Aorta (tissue), 5 donors: Measurements from ENCODE around the gene PPM1D. TPM values are rescaled to one million over a fixed set of nuclear protein-coding genes. Genes with fewer than 3 reads are reported as not detected.

ENCODE experiments used
- ATAC-seq: fragments of 200-7000 bp; cut with Tn5 transposase; one replicate; pipeline ENCODE4 v1.9.1; 2022; ENCODE audit warnings: moderate library complexity; ENCODE audit not compliant: low FRiP score
- DNase-seq, 2 donors: peaks; one replicate each; pipeline ENCODE4 v3.0.0-alpha.2; 2020
- H3K27ac ChIP-seq, 2 donors: one replicate each; pipeline ENCODE4 v1.5.1; 2013; ENCODE audit warnings: low read length in 2 of 2, mild to moderate bottlenecking in 2 of 2, moderate library complexity in 2 of 2, control low read depth in 1 of 2, inconsistent platforms in 1 of 2, low read depth in 1 of 2
- H3K27me3 ChIP-seq, 2 donors: one replicate each; pipeline ENCODE4 v1.6.1; 2013; ENCODE audit warnings: control low read depth in 1 of 2, low read length in 1 of 2, mild to moderate bottlenecking in 1 of 2, moderate library complexity in 1 of 2; ENCODE audit not compliant: insufficient read depth in 2 of 2, control insufficient read depth in 1 of 2
- H3K36me3 ChIP-seq, 2 donors: one replicate each; pipeline ENCODE4 v1.6.1; 2013; ENCODE audit warnings: control low read depth in 1 of 2, low read length in 1 of 2, mild to moderate bottlenecking in 1 of 2; ENCODE audit not compliant: insufficient read depth in 2 of 2, control insufficient read depth in 1 of 2
- H3K4me1 ChIP-seq, 2 donors: one replicate each; pipeline ENCODE4 v1.6.1; 2013; ENCODE audit warnings: low read length in 2 of 2, control low read depth in 1 of 2, mild to moderate bottlenecking in 1 of 2, moderate library complexity in 1 of 2; ENCODE audit not compliant: insufficient read depth in 2 of 2, control insufficient read depth in 1 of 2
- H3K4me3 ChIP-seq, 2 donors: one replicate each; pipeline ENCODE4 v1.5.1; 2013; ENCODE audit warnings: low read length in 2 of 2, control low read depth in 1 of 2, mild to moderate bottlenecking in 1 of 2
- H3K9me3 ChIP-seq: one replicate; pipeline ENCODE4 v1.6.1; 2013; ENCODE audit warnings: mild to moderate bottlenecking, low read length; ENCODE audit not compliant: control insufficient read depth
- WGBS, 2 donors: extraction: QIAGEN DNeasy Blood & Tissue Kit; methylation state at CpG; one replicate each; pipeline ENCODE4 v1.1.7; 2013; 5-methylcytosine and 5-hydroxymethylcytosine counted together
- intact Hi-C, 2 donors: fragments of 100-400 bp; cut with DNase I; formaldehyde crosslinking; loops; one replicate each; pipeline versions ENCODE4 v1.14.2 to v1.15.0; 2022
- polyA plus RNA-seq, 2 donors: library from polyadenylated mRNA; stranded (reverse); fragments of 200-250 nt; gene quantifications; one replicate each; pipeline ENCODE4 v1.2.3, GENCODE V29; 2013
- total RNA-seq, 2 donors: library from RNA; stranded (reverse); fragmentation: NEBNext Ultra II Directional; extraction: Animal tissue kit (Norgen Biotek cat#: 25700); gene quantifications; one replicate each; pipeline ENCODE4 v1.2.1, GENCODE V29; 2021
- donor health status: healthy with polysubstance abuse.
- donor health status: Bipolar disorder and iron deficiency.
- donor health status: DM: no; HTN: no; CAD: no.
- donor health status: DM: no; HTN: no; CAD: no.
- donor health status: DM: yes; HTN: yes; CAD: no.

Gene PPM1D
- total and polyA plus RNA-seq, 4 donors: 2.0 to 16.0 (median 10.1) TPM

DNA sequence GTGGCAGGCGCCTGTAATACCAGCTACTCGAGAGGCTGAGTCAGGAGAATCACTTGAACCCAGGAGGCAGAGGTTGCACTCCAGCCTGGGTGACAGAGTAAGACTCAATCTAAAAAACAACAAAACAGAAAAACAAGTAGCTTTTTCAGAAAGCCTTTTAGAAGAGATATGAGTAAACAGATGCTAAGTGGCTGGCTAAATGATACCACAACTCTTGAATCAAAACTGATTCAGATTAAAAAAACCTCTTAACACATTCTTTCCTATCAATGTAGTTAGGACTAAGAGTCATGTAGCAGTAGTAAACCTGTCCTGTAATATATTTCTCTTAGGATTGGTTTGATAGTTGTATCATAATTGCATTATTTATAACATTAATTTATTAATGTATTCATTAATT is 23.0 kb downstream of the PPM1D start:
- WGBS, 2 donors: 98% methylated on average over 2 of the region's 2 CpGs
- H3K9me3 ChIP-seq: no peaks in the 10 kb centered on the region
- ATAC-seq (no peak), DNase-seq (no peak)
- H3K27ac ChIP-seq: no peak overlapping the region
- no peaks in the 10 kb centered on the region for H3K36me3 ChIP-seq
- H3K27me3 ChIP-seq: no peaks in the 10 kb centered on the region
- no peak overlapping the region for H3K4me3 ChIP-seq
- intact Hi-C loops: no loop called here
- no peaks in the 10 kb centered on the region for H3K4me1 ChIP-seq

DNA sequence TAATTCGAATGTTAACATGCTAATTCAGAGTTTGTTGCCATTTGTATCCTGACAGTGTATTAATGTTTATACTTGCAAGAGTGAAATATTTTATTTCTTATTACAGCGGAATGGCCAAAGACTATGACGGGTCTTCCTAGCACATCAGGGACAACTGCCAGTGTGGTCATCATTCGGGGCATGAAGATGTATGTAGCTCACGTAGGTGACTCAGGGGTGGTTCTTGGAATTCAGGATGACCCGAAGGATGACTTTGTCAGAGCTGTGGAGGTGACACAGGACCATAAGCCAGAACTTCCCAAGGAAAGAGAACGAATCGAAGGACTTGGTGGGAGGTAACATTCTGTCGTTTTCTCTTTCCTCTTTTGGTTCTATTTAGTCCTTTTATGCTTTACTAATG is 23.4 kb downstream of the PPM1D start:
- Histone ChIP-seq H3K9me3 (no peaks in the 10 kb centered on the region), H3K4me1 (no peaks in the 10 kb centered on the region), H3K36me3 (no peaks in the 10 kb centered on the region), H3K4me3 (no peak overlapping the region), H3K27me3 (no peaks in the 10 kb centered on the region), H3K27ac (no peak overlapping the region)
- no peak for ATAC-seq
- intact Hi-C loops: no loop called here
- WGBS, 2 donors: 89% methylated on average over 9 of the region's 9 CpGs
- DNase-seq: no peak

DNA sequence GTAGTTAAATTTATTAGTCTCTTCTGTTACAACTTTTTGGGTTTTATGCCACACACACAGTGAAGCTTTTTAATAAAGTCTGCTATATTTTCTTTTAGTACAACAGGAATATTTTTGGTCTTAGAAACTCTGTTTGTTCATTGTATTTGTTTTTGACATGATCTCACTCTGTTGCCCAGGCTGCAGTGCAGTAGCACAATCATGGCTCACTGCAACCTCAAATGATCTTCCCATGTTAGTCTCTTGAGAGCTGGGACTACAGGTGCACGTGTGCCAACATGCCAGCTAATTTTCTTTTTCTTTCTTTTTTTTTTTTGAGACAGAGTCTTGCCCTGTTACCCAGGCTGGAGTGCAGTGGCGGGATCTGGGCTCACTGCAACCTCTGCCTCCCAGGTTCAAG is 27.1 kb downstream of the PPM1D start:
- Histone ChIP-seq H3K4me1 (no peaks in the 10 kb centered on the region), H3K9me3 (no peaks in the 10 kb centered on the region), H3K36me3 (no peaks in the 10 kb centered on the region), H3K27me3 (no peaks in the 10 kb centered on the region), H3K27ac (no peak overlapping the region), H3K4me3 (no peak overlapping the region)
- ATAC-seq (no peak), DNase-seq (no peak)
- intact Hi-C loops: no loop called here
- 49 to 57% methylated on average over 2 of the region's 2 CpGs for WGBS, 2 donors

DNA sequence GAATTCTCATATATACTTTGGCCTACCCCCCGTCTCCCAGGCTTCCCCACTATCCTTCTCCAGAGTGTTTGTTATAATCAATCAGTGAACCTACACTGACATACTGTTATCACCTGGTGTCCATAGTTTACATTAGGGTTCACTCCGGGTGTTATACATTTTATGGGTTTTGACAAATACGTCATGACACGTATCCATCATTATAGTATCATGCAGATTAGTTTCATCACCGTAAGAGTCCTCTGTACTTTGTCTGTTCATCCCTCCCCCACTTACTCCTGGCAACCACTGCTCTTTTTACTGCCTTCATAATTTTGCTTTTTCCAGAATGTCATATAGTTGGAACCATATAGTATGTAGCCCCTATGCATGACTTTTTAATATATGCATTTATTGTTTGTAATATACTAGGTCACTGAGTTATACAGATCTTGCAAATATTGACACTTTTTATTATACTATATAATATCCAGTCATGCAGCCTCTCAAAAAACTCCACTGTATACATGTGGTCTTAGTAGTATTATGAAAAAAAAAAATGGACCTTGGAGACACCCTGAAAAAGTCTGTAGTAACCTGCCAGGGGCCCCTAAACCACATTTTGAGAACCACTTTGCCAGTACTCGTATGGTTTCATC is 28.4 kb downstream of the PPM1D start:
- no peaks in the 10 kb centered on the region for H3K27me3 ChIP-seq

DNA sequence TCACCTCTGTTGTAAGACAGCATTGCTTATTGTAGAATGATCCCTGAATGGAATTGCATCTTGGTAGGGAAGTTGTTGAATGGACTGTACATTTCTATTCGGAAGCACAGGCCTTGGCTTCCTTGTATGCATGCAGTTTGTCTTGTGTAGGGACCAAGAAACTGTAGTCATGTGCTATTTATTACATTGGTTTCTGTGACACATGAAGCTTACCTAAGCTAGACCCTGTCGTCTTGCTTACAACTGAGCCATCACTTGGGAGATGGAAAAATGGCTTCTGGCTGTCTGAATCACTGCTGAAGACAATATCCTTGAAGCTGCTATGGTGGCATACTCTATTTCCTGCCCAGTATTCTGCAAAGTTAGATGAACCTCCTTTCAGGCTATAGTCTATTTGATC is 29.1 kb downstream of the PPM1D start:
- 25 to 36% methylated on average over 2 of the region's 2 CpGs for WGBS, 2 donors
- intact Hi-C loops: no loop called here
- H3K36me3 ChIP-seq: no peaks in the 10 kb centered on the region
- ATAC-seq (no peak), DNase-seq (no peak)
- H3K27me3 ChIP-seq: no peaks in the 10 kb centered on the region
- no peaks in the 10 kb centered on the region for H3K9me3 ChIP-seq
- H3K4me3 ChIP-seq: no peak overlapping the region
- H3K27ac ChIP-seq: no peak overlapping the region
- no peaks in the 10 kb centered on the region for H3K4me1 ChIP-seq

More for the DNA sequence above, 28.4 kb downstream of the PPM1D start:
- intact Hi-C loops: no loop called here
- Histone ChIP-seq H3K27ac (no peak overlapping the region), H3K4me3 (no peak overlapping the region), H3K9me3 (no peaks in the 10 kb centered on the region), H3K4me1 (no peaks in the 10 kb centered on the region), H3K36me3 (no peaks in the 10 kb centered on the region)
- DNase-seq: no peak
- 86 to 91% methylated on average over 6 of the region's 6 CpGs for WGBS, 2 donors
- no peak for ATAC-seq

DNA sequence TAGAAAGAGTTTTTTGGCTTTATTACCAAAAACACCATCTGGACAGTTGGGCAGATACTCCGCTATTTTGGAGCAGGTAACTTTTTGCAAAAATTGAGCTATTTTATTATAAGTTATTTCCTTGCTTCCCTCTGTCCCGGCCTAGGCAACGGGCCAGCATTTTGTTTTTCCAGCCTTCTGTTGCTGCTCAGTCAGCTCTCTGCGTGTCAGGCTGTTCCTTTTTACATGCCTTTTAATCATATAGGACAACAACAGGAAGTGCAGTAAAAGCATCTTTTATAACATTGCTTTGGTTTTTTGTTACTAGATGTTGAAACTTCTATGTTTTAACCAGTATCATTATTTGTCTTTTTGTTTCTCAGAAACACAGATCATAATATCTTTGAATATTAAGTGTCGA is 30.4 kb downstream of the PPM1D start:
- whole genome bisulfite sequencing, 2 donors: 41 to 47% methylated on average over 5 of the region's 5 CpGs
- ATAC-seq (no peak), DNase-seq (peak in 1 of 2 donors; percentile 59)
- no peak overlapping the region for H3K4me3 ChIP-seq
- no peak overlapping the region for H3K27ac ChIP-seq
- no peaks in the 10 kb centered on the region for H3K36me3 ChIP-seq
- intact Hi-C loops: no loop called here
- no peaks in the 10 kb centered on the region for H3K4me1 ChIP-seq
- no peaks in the 10 kb centered on the region for H3K27me3 ChIP-seq
- H3K9me3 ChIP-seq: no peaks in the 10 kb centered on the region

DNA sequence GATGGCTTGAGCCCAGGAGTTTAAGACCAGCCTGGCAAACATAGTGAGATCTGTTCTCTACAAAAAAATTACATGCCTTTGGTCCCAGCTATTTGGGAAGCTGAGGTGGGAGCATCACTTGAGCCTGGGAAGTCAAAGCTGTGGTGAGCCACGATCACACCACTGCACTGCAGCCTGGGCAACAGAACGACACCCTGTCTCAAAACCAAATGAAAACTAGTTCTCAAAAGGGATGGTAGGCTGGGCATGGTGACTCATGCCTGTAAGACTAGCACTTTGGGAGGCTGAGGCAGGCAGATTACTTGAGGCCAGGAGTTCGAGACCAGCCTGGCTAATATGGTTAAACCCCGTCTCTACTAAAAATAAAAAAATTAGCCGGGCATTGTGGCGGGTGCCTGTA is 31.1 kb downstream of the PPM1D start:
- no peaks in the 10 kb centered on the region for H3K4me1 ChIP-seq
- H3K27ac ChIP-seq: no peak overlapping the region
- H3K36me3 ChIP-seq: no peaks in the 10 kb centered on the region
- intact Hi-C loops: no loop called here
- ATAC-seq (no peak), DNase-seq (no peak)
- H3K27me3 ChIP-seq: no peaks in the 10 kb centered on the region
- 95 to 99% methylated on average over 6 of the region's 6 CpGs for WGBS, 2 donors
- H3K9me3 ChIP-seq: no peaks in the 10 kb centered on the region
- no peak overlapping the region for H3K4me3 ChIP-seq

DNA sequence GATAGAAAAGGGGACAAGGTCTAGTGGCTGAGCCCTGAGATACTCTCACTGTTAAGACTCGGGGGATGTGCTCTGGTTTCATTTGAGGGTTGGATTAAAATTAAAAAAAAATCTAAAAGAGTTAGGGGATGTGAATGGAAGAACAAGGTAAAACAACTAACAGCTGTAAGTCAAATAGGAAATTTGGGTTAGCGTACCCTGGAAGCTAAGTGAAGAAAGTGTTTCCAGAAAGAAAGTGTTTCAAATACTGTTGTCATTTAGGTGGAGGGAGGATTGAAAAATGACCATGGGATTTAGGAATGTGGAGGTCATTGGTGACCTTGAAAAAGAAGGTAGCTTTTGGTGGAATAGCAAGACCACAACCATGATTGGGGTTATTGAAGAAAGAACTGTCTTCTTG is 37.7 kb downstream of the PPM1D start:
- WGBS, 2 donors: 85 to 88% methylated on average over 2 of the region's 2 CpGs
- Histone ChIP-seq H3K4me3 (no peak overlapping the region), H3K27ac (no peak overlapping the region), H3K36me3 (no peaks in the 10 kb centered on the region), H3K9me3 (no peaks in the 10 kb centered on the region), H3K4me1 (no peaks in the 10 kb centered on the region), H3K27me3 (no peaks in the 10 kb centered on the region)
- DNase-seq: no peak
- intact Hi-C loops: loop anchor here in 1 of 2 donors (5.0 kb wide), 1 partner anchor 60 kb away; no protein-coding TSS in a partner anchor
- no peak for ATAC-seq

DNA sequence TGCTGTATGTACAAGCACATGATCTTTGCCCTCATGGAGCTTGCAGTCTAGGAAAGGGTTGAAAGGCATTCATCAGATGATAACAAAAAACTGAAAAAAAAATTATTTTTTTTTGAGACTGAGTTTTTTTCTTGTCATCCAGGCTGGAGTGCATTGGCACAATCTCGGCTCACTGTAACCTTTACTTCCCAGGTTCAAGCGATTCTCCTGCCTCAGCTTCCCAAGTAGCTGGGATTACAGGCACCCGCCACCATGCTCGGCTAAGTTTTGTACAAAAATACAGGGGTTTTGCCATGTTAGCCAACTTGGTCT is 39.0 kb downstream of the PPM1D start:
- WGBS, 2 donors: 74 to 78% methylated on average over 4 of the region's 4 CpGs
- H3K4me3 ChIP-seq: no peak overlapping the region
- no peak for DNase-seq
- intact Hi-C loops: loop anchor here in 1 of 2 donors (5.0 kb wide), 1 partner anchor 62 kb away; no protein-coding TSS in a partner anchor
- H3K9me3 ChIP-seq: no peaks in the 10 kb centered on the region
- no peak for ATAC-seq
- no peak overlapping the region for H3K27ac ChIP-seq
- no peaks in the 10 kb centered on the region for H3K4me1 ChIP-seq
- no peaks in the 10 kb centered on the region for H3K36me3 ChIP-seq
- H3K27me3 ChIP-seq: no peaks in the 10 kb centered on the region
